CD1c-positive myeloid dendritic cell (primary cell): ENCODE results near the gene RAB3A.
"Not testable (repeated sequence)": the region's sequence is repeated elsewhere in the genome, so short reads cannot be mapped to it uniquely, and the experiment has no call there.

Source experiments
- DNase-seq: peaks from one replicate; pipeline ENCODE4 v3.0.0-alpha.2; 2016; ENCODE audit errors: extremely low spot score

Gene RAB3A

DNA sequence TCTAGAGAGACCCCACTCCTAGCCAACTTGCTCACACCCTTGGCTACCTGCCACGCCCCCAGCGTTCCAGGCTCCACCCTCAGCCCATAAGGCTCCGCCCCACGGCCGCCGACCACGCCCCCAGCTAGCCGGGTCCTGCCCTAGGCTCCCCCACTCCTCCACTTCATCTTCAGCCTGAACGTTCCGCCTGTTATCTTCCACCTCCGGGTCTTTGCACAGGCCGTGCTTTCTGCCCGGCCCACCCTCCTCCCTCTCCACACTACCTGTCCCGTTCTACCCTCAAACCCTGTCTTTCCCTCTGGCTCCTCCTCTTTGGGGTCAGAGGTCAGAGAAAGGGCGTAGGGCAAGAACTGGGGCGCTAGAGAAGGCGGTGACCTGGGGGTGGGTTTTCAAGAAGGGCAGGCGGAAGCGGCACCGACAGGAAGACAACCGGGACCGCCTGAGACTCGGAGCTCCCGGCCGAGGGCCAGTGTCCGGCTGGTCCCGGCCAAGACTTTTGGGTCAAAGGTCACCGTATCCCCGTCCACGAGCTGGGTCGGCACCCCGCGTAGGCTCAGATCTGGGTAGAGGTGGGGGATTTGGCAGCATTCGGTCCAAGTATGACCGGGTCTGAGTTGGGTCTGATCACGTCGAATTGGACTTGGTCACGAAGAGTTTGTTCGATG lies 20.1 kb upstream of the RAB3A start:
- peak; percentile 39 for DNase-seq

DNA sequence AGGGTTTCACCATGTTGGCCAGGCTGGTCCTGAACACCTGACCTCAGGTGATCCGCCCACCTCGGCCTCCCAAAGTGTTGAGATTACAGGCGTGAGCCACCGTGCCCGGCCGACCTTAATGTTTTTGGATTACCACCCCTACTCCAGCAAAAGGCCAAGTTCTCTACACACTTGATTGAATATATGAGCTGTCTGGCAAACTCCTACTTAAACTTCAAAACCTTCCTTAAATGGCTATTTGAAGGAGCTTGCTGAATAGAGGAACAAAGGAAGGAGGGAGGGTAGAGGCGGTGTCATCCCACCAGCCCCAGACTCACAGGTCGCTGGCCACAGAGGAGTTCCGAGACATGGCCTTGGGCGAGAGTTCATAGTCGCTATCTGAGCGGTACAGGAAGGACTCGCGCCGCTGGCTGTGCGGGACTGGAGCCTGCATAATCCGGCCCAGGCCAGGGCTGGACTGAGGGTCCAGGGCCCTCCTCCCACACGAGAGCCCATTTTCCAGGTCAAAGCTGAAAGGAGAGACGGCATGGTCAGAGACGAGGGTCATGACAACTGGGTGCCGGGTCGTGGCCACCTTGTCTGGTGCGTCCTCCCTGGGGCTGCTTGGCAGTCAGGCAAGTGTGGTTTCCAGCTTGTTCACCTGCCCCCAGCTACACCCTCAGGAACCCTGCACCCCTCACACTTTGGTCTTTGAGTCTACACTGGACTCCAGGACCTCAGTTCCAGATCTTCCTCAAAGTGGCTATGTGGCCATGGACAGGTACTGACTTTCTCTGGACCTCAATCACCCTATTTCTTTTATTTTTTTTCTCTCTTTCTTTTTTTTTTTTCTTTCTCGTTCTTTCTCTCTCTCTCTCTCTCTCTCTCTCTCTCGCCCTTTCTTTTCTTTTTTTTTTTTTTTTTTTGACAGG lies 18.2 kb upstream of the RAB3A start:
- DNase-seq, result no peak

DNA sequence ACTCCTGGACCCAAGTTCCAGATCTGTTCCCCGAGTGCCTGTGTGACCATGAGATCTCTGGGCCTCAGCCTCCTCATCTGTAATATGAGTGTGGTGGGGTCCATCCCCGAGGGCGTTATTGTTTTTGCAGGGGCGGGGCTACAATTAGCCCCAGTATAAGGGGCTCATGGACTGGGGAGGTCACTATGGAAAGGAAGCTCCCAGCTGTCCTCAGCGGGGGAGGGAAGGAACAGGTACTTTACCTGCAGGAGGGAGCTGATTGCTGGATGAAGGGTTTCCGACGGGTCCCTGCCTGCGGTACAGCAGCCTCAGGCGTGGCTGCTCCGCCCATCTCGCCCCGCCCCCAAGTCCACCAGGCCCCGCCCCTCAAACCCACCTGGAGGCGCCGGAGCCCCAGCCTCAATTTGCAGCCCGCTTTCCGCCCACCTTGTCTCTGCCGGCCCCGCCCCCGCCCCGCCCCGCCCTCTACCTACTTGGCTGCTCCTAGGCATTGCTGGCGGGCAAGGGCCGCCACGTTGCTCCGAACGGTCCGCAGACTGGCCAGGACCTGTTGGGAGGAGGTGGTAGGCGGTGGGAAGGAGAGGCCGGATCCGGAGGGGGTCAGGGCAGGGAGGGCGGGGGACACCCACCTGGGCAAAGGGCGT lies 16.9 kb upstream of the RAB3A start:
- DNase-seq, result no peak

DNA sequence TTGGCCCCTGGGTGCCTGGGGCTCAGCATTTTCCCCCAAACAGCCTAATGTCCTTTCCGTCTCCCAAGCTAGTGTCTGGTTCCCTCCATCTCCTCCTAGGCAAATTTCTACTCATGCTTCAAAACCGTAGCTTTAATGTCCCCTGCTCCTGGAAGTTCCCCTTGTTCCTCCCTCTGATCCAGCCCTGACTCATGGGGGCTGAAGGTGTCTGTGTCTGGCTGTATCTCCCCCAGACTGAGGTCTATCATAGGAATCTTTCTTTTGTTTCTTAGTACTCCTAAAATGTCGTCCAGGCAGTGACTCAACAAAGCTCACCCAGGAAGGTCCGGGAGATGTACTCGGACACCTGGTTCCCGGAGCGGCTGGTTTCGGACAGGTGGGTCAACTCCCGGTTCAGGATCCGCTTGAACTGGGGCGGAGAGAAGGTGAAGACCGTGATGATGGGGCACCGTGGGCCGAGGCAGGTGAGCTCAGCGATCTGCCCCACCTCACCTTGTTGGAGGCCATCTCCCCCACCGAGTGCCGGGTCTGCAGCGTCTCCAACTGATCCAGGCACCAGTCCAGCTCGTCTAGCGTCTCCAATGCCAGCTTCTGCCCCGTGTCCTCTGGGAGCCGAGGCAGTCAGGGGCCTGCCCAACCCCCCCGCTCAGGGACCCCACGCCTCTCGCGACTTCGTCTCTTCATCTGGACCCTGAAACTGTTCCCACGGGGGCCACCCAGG lies 16.2 kb upstream of the RAB3A start:
- no peak for DNase-seq

DNA sequence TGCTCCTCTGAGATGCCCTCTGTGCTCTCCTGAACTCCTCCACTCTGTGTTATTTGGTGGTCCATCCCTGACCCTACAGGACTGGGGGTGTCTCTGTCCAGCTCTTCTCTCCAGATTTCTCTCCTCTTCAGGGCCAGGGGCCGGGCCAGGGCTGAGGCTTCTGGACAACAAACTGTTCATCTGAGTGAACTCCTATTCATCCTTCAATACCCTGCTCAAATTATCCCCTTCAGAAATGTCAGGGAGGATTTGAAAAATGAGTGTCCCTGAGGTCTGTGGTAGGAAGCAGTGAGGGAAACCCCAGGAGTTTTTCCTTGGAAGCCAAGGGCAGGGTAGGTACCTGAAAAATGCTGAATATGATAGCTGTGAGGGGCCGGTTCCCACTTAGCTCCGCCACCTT lies 14.8 kb upstream of the RAB3A start:
- no peak for DNase-seq

DNA sequence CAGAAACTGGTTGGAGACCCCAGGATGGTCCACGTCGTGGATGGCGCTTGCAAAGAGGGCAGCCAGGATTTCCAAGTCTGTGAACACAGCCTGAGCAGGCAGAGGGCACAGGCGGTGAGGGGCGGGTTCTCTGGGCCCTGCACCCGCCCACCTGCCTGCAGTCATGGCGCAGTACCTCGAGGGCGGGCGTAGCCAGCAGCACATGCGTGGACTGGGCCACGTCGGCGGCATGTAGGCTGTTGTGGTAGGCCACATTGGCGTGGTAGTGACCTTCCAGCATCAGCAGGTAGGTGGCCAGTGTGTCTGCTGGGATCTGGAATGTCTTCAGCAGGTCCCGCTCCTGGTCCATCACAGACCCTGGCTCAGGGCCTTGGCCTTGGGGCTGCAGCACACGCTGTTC lies 14.3 kb upstream of the RAB3A start:
- no peak for DNase-seq

DNA sequence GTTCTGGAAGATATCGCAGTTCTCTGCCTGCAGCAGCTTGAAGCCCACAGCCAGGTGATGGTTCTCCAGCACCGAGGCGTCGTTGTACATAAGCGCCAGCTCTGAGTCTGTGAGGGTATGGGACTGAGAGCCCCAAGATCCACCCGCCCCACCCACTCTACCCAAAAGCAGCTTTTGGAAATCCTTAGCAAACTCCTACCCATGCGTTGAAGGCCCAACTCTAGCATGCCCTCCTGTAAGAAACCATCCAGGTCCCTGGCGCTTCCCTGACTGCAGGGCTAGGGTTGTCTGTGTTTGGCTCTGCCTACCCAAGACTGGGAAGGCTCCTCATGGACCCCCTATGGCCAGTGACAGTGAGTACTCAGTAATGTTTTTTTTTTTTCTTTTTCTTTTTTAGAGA lies 12.9 kb upstream of the RAB3A start:
- no peak for DNase-seq

DNA sequence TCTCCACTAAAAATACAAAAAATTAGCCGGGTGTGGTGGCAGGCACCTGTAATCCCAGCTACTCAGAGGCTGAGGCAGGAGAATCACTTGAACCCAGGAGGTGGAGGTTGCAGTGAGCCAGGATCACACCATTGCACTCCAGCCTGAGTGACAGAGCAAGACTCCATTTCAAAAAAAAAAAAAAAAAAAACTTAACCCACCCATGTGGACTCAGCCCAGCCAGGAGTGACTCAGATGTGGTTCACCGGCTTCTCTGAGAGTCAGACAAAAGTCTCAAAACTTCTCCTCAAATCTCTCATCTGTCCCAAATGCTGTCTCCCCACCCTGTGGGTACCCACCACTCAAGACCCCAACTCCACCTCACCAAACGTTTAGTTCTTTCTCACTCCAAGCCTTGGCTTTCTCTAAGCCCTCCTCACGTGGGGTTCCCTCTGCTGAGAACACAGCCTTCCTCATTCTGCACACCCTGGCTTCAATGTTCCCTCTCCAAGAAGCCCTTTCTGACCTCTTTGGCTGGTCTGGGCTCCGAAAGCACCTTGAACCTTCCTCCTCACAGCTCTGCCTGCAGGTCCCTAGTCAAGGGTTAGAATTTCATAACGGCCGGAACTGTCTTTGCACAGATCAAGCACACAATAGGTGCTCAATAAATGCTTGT lies 11.1 kb upstream of the RAB3A start:
- no peak for DNase-seq

DNA sequence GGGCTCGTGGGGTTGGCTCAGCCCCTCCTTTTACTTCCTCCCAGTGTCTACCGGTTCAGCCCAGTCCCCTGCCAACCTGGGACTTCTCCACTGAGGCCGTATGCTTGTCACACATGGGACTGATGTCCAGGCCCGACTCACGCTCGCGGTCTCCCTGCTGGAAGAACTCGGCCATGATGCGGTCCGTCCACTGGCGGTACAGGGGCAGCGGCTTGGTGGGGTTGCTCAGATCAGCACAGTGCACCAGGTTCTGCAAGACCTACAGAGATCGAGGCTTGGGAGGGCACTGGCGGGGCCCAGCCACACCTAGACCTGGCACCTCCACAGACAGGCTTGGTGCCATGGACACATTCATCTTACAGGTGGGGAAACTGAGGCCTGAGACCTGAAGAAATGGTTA lies 7.8 kb upstream of the RAB3A start:
- DNase-seq, result no peak

DNA sequence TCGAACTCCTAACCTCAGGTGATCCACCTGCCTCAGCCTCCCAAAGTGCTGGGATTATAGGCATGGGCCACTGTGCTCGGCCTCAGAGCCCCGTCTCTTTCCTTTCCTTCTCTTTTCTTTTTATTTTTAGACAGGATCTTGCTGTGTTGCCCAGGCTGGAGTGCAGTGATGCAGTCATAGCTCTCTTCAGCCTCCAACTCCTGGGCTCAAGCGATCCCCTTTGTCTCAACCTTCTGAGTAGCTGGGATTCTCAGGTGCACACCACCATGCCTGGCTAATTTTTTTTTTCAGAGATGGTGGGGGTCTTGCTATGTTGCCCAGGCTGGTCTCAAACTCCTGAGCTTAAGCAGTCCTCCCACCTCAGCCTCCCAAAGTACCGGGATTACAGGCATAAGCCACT lies 6.1 kb upstream of the RAB3A start:
- not testable (repeated sequence) for DNase-seq

DNA sequence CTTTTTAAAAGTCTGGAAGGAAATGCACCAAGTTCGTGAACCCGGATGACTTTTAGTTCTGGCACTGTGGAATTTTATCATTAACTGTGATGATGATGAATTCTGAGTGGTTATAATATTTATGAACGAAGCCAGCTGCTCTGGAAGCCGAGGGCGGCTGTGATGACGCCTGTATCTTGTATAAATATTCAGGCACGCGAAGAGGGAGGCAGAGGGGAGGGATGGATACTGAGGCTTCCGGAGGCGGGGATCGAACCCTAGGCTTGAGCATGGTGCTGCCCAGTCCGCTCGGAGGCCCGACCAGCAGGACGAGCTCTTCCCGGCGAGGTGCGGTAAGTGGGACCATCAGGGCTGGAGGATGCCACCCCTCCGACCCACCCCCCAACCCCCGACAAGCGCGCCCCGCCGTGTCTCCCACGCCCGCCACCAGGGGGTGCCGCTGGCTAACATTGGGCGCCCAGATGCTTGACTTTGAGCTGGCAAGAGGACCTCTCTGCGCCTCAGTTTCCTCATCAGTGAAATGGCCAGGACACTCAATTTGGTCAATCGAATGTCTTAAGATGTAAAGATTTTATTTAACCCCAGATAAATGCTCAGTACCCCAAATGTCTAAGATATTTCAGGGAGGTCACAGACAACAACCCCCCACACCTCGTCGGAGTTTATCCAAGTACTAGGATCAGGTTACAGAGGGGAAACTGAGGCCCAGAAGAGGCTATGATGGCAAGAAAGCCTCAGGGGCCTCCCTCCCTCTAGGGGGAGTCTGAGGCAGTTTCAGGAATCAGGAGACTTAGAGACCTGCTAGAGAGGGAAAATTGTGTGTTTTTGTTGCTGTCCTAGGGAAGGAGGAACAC lies 4.5 kb upstream of the RAB3A start:
- peak; percentile 57 for DNase-seq

DNA sequence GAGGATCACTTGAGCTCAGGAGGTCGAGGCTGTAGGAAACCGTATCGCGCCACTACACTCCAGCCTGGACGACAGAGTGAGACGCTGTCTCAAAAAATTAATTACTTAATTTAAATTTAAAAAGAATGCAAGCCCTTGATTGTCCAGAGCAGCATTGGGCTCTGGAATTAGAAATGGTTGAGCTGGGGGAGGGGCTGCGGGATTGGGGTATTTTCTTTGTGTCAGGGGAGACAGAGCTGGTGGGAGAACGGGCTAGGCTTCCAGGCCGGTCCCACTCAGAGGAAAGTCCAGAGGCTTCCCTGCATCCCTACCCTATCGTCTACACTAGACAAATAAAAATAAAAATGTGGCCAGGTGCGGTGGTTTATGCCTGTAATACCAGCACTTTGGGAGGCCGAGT lies 2.2 kb upstream of the RAB3A start:
- no peak for DNase-seq

DNA sequence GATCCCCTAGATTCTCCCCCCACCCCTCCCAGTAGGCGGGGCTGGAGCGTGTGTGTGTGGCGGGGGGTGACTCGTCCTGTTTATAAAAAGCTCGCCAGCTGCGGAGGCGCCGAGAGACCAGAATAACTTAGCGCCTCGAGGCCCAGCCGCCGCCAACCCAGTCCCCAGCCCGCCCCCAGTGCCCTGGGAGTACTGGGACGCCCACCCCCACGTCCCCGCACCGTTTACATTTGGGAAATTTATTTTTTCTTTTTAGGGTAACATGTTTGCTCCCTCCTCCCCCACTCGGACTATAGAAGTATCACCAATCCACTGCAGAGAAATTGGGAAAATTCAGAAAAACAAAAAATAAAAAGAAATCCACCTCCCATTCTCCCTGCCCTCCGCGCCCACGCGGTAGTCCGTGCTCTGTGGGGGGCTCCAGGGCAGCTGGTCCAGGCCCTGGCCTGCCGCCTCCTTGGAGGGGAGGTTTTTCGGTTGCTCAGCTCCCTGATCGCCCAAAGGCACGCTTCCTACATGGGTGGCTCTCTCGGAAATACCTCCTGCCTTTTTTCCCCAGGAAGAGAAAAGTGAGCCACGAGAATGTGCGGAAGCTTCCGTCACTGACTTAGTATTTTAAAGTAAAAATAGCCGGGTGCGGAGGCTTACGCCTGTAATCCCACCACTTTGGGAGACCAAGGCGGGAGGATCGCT lies 1.5 kb upstream of the RAB3A start:
- DNase-seq, result peak; percentile 44

DNA sequence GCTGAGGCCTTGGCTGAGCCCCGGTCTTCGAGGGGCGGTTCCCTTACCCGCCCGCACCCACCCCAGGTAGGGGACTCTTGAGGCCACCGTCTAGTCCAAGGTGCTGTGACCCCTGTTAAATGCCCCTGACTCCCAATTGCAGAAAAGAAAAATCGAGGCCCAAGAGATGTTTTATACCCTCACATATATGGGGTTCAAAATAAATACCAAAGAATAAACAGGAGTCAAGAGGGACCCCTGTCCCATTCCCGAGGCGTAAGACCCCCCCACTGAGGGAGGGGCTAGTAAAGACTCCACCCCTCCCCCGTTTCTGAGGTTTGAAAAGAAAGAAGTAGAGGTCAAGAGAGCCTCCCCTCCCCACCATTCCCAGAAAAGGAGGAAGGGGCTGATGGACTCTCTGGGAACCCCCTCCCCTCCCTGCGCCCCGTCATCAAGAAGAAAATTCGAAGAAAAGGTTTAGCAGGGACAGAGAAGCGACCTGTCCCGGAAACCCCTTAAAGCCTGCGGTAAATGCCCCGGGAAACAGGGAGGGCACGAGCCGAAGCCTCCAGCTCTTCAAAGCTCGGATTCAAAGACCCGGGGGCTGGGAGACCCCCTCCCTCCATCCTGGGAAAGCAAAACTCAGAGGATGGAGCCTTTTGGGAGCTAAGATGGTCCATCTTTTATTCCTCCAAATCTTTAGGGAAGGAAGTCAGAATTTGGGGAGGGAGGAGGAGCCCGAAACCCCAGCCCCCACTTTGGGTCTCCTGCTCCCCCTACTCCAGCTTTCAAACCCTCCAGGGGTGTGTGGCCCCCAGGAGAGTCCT lies 755 bp upstream of the RAB3A start:
- DNase-seq, result peak; percentile 47

DNA sequence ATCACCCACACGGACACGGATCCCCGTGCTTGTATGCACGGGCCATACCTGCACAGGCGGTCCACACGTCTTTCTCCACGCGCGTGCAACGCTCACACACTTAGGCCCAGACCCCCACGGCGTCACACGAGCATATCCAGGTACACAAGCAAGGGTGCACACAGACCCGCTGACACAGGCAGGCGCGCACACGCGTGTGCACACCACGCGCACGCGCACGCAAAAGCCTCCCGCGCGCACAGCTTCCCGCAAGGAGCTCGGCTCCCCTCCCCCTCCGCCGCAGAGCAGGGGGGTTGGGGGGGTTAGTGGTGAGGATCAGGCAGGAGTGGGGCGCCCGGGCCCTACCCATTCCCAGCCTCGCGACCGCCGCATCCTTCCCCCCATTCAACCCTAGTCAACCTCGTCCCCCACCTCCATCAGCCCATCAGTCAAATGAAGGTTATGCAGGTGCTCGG lies 407 bp downstream of the RAB3A start:
- peak; percentile 37 for DNase-seq

DNA sequence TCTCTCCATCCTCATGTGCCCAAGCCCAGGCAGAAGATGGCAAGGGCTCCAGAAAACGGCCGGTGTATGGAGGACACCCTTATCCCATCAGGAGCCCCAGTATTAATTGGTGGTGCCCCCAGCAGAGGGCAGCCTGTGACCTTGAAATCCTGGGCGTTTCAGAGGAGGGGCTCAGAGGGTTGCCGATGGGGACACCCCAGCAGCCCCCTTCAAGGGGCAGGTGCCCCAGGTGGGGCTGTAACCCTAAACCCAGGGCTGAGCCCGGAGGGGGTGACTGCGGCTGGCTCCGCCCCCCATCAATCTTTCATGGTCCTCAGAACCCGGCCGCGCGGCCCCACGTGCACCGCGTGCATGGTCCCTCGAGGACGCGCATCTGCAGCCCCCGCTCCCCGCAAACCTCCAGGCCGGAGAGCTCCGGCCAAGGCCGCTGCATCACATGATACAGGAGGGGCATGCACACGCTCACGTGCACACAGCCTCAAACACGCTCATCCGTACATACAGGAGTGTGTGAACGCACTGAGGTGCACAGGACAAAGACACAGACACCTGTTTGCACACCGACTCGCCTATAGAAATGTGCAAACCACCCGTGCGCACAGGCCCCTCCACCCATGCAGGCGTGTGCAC lies 949 bp downstream of the RAB3A start:
- DNase-seq, result no peak

DNA sequence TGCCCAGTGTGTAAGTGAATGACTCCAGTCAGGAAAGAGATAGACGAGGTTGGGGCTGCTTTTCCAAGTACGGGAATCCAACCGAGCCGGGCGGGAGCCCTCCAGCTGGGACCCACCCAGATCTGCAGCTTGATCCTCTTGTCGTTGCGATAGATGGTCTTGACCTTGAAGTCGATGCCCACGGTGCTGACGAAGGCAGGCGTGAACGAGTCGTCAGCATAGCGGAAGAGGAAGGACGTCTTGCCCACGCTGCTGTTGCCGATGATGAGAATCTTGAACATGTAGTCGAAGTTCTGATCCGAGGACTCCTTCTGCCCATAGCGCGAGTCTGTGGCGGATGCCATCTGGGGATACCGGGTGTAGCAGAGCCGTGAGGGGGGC lies 1.5 kb downstream of the RAB3A start:
- DNase-seq, result peak; percentile 38

DNA sequence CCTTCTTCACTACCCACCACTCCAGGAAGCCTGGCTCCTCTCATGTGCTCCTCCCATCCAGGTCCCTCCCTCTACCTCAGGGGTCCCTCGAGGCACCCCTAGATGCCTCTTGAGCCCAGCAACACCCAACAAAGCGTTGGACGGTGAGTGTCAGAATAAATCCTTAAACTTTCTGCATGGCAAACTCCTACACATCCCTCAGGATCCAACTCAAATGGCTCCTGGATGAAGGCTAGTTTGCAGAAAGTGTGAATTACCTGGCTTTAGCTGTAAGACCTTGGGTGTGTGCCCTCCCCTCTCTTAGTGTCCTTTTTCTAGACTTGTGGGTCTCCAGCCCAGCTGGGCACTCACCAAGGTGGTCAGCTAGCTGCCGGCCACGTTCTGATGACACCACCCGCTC lies 5.5 kb downstream of the RAB3A start:
- DNase-seq, result no peak

DNA sequence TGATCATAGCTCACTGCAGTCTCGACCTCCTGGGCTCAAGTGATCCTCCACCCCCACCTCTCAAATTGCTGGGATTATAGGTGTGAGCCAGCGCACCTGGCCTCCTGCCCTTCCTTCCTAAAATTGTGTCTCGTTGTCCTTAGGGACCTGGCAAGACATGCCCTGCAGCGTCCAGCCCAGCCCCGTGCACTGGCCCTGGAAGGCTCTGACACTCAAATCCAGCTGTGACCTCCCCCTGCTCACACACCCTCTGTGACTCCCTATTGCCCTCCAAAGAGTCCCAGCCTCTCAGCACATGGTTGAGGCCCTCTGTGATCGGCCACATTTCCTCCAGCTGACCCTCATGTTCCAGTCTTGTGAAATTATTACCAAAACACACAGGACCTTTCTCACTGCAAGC lies 5.9 kb downstream of the RAB3A start:
- DNase-seq, result no peak
